HL-60/S4 treated with phorbol 12-myristate 13-acetate at 8.2 ng/mL for 4 days and 3 days (cell line): ENCODE results near the gene TMCO4.

Source experiments
- in situ Hi-C: fragments of 300-500 bp; cut with MboI; formaldehyde crosslinking; loops from 2 replicates; pipeline ENCODE4 v1.15.0; 2022; ENCODE audit warnings: low sequenced_read_pairs

The TMCO4 gene

GRCh38 chr1:19776933-19777332, 22.8 kb downstream of the TMCO4 start:
- in situ Hi-C loops, result no loop called here

- in situ Hi-C loops, result no loop called here
Measured at GRCh38 chr1:19776287-19776686, 23.4 kb downstream of the TMCO4 start.

- in situ Hi-C loops, result no loop called here
Measured at GRCh38 chr1:19775831-19776230, 23.9 kb downstream of the TMCO4 start.

- in situ Hi-C loops, result no loop called here
Measured at GRCh38 chr1:19775317-19775716, 24.4 kb downstream of the TMCO4 start.

GRCh38 chr1:19774180-19774785, 25.4 kb downstream of the TMCO4 start:
- in situ Hi-C loops, result no loop called here

GRCh38 chr1:19773485-19773884, 26.2 kb downstream of the TMCO4 start:
- in situ Hi-C loops, result no loop called here

GRCh38 chr1:19772053-19772452, 27.7 kb downstream of the TMCO4 start:
- in situ Hi-C loops, result no loop called here

- in situ Hi-C loops, result no loop called here
Measured at GRCh38 chr1:19771350-19771749, 28.4 kb downstream of the TMCO4 start.

- in situ Hi-C loops, result no loop called here
Measured at GRCh38 chr1:19770436-19771190, 29.1 kb downstream of the TMCO4 start.

- in situ Hi-C loops, result no loop called here
Measured at GRCh38 chr1:19769211-19769932, 30.3 kb downstream of the TMCO4 start.

GRCh38 chr1:19768353-19769210, 31.1 kb downstream of the TMCO4 start:
- in situ Hi-C loops, result no loop called here

- in situ Hi-C loops, result no loop called here
Measured at GRCh38 chr1:19765623-19766022, 34.1 kb downstream of the TMCO4 start.

GRCh38 chr1:19764848-19765247, 34.9 kb downstream of the TMCO4 start:
- in situ Hi-C loops, result no loop called here

- in situ Hi-C loops, result no loop called here
Measured at GRCh38 chr1:19762175-19762779, 37.4 kb downstream of the TMCO4 start.

GRCh38 chr1:19759740-19760089, 40.0 kb downstream of the TMCO4 start:
- in situ Hi-C loops, result no loop called here

- in situ Hi-C loops, result no loop called here
Measured at GRCh38 chr1:19758227-19758830, 41.4 kb downstream of the TMCO4 start.

- in situ Hi-C loops, result no loop called here
Measured at GRCh38 chr1:19757641-19758040, 42.1 kb downstream of the TMCO4 start.

GRCh38 chr1:19756480-19756879, 43.2 kb downstream of the TMCO4 start:
- in situ Hi-C loops, result no loop called here

- in situ Hi-C loops, result no loop called here
Measured at GRCh38 chr1:19754482-19754881, 45.2 kb downstream of the TMCO4 start.

- in situ Hi-C loops, result no loop called here
Measured at GRCh38 chr1:19752083-19752696, 47.5 kb downstream of the TMCO4 start.
